ENCODE measurements around the gene SPAG6. TPM values are rescaled to one million over a fixed set of nuclear protein-coding genes. Genes with fewer than 3 reads are reported as not detected.

SPAG6 gene
- total and polyA plus RNA-seq, 9 of the 15 experiments (the other 6 are each of a cell fraction or from before 2014, with no cell fraction given): 3.5 to 23.1 (median 11.8) TPM

DNA sequence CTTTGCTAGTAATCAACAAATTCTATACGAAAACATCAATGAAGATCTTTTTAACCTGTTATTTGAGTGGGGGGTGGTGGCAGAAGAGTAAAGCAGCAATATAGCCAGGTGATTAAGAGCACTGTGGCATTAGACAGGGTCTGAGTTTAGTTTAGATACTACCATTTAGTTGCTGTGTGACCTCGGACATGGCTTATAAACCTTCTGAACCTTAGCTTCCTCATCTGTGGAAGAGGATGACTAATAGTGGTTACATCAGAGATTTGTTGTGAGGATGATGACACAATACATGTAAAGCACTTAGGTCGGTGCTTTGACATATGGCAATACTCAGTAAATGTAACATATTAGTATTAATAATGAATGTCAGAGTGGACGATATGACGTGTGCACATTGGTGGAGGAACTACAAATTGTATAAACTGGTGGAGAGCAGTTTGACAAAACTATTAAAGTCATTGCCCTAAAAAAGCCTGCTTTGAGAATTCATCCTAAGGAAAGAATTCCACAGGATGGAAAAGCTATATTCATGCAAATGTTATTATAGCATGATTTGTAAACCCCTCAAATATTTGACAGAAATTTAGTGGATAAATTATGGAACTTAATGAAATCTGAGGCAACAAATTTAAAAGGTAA, 24.3 kb downstream of the SPAG6 start (continued):
- no peak for TF ChIP-seq ZNF263 (CRISPR knock-in tag; IDR thresholded peaks at IDR 0.05; ENCODE audit: borderline replicate concordance)
- TF ChIP-seq, protein P1, sequence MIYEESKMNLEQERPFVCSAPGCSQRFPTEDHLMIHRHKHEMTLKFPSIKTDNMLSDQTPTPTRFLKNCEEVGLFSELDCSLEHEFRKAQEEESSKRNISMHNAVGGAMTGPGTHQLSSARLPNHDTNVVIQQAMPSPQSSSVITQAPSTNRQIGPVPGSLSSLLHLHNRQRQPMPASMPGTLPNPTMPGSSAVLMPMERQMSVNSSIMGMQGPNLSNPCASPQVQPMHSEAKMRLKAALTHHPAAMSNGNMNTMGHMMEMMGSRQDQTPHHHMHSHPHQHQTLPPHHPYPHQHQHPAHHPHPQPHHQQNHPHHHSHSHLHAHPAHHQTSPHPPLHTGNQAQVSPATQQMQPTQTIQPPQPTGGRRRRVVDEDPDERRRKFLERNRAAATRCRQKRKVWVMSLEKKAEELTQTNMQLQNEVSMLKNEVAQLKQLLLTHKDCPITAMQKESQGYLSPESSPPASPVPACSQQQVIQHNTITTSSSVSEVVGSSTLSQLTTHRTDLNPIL (CRISPR knock-in tag; IDR thresholded peaks at IDR 0.05): no peak
- no peak for TF ChIP-seq ZC3H4 (CRISPR knock-in tag; IDR thresholded peaks at IDR 0.05; ENCODE audit: borderline replicate concordance)
- no peak for TF ChIP-seq ZNF347 (CRISPR knock-in tag; IDR thresholded peaks at IDR 0.05; ENCODE audit: low read depth)
- no peak for TF ChIP-seq TBL1XR1 (IDR thresholded peaks at IDR 0.05; ENCODE audit: low read length in 2 of 2)
- no peak for TF ChIP-seq HDAC6 (IDR thresholded peaks at IDR 0.05; ENCODE audit: low read depth, low read length)
- TF ChIP-seq NFXL1 (CRISPR knock-in tag; IDR thresholded peaks at IDR 0.05): 0 out of 2 replicates have a peak, but pooled peaks have one; percentile 16
- no peak for TF ChIP-seq PTRF (tag; IDR thresholded peaks at IDR 0.05)
- TF ChIP-seq PTTG1 (tag; IDR thresholded peaks at IDR 0.05; ENCODE audit: low read depth): no peak
- no peak for TF ChIP-seq CHD2 (IDR thresholded peaks at IDR 0.05; ENCODE audit: low read depth, low read length)
- TF ChIP-seq MAFF (IDR thresholded peaks at IDR 0.05; ENCODE audit: low read length): no peak
- no peak for TF ChIP-seq KLF1 (tag; IDR thresholded peaks at IDR 0.05)
- TF ChIP-seq, protein P2, sequence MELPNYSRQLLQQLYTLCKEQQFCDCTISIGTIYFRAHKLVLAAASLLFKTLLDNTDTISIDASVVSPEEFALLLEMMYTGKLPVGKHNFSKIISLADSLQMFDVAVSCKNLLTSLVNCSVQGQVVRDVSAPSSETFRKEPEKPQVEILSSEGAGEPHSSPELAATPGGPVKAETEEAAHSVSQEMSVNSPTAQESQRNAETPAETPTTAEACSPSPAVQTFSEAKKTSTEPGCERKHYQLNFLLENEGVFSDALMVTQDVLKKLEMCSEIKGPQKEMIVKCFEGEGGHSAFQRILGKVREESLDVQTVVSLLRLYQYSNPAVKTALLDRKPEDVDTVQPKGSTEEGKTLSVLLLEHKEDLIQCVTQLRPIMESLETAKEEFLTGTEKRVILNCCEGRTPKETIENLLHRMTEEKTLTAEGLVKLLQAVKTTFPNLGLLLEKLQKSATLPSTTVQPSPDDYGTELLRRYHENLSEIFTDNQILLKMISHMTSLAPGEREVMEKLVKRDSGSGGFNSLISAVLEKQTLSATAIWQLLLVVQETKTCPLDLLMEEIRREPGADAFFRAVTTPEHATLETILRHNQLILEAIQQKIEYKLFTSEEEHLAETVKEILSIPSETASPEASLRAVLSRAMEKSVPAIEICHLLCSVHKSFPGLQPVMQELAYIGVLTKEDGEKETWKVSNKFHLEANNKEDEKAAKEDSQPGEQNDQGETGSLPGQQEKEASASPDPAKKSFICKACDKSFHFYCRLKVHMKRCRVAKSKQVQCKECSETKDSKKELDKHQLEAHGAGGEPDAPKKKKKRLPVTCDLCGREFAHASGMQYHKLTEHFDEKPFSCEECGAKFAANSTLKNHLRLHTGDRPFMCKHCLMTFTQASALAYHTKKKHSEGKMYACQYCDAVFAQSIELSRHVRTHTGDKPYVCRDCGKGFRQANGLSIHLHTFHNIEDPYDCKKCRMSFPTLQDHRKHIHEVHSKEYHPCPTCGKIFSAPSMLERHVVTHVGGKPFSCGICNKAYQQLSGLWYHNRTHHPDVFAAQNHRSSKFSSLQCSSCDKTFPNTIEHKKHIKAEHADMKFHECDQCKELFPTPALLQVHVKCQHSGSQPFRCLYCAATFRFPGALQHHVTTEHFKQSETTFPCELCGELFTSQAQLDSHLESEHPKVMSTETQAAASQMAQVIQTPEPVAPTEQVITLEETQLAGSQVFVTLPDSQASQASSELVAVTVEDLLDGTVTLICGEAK (IDR thresholded peaks at IDR 0.05): 0 out of 2 replicates have a peak, but pooled peaks have one; percentile 11
- TF ChIP-seq, protein P2 (CRISPR knock-in tag; IDR thresholded peaks at IDR 0.05): no peak
- TF ChIP-seq ZNF436 (CRISPR knock-in tag; IDR thresholded peaks at IDR 0.05): no peak
- TF ChIP-seq, protein P3, sequence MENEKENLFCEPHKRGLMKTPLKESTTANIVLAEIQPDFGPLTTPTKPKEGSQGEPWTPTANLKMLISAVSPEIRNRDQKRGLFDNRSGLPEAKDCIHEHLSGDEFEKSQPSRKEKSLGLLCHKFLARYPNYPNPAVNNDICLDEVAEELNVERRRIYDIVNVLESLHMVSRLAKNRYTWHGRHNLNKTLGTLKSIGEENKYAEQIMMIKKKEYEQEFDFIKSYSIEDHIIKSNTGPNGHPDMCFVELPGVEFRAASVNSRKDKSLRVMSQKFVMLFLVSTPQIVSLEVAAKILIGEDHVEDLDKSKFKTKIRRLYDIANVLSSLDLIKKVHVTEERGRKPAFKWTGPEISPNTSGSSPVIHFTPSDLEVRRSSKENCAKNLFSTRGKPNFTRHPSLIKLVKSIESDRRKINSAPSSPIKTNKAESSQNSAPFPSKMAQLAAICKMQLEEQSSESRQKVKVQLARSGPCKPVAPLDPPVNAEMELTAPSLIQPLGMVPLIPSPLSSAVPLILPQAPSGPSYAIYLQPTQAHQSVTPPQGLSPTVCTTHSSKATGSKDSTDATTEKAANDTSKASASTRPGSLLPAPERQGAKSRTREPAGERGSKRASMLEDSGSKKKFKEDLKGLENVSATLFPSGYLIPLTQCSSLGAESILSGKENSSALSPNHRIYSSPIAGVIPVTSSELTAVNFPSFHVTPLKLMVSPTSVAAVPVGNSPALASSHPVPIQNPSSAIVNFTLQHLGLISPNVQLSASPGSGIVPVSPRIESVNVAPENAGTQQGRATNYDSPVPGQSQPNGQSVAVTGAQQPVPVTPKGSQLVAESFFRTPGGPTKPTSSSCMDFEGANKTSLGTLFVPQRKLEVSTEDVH (IDR thresholded peaks at IDR 0.05; ENCODE audit: low read depth, partially characterized antibody): no peak
